AG09319 (cell line): ENCODE results near the gene MAPK6.
"Not testable (repeated sequence)": the region's sequence is repeated elsewhere in the genome, so short reads cannot be mapped to it uniquely, and the experiment has no call there.

ENCODE experiments used
- DNase-seq: peaks from one replicate; pipeline ENCODE4 v3.0.0-alpha.2; 2010; ENCODE audit warnings: low read depth; ENCODE audit errors: extremely low read depth
- CTCF ChIP-seq: IDR thresholded peaks from 2 replicates; pipeline ENCODE4 v1.5.1; 2011; ENCODE audit warnings: low read depth, mild to moderate bottlenecking, inconsistent platforms, low read length, moderate library complexity

Gene MAPK6

GRCh38 chr15:52052066-52052935 lies 33.3 kb downstream of the MAPK6 start:
- no peak for DNase-seq
- no peak for TF ChIP-seq CTCF

- TF ChIP-seq CTCF, result no peak
- no peak for DNase-seq
These were observed 35.4 kb downstream of the MAPK6 start for GRCh38 chr15:52054381-52054780.

GRCh38 chr15:52054858-52055257 lies 35.8 kb downstream of the MAPK6 start:
- not testable (repeated sequence) for DNase-seq

- TF ChIP-seq CTCF, result no peak
- no peak for DNase-seq
These were observed 37.0 kb downstream of the MAPK6 start for GRCh38 chr15:52056001-52056400.

GRCh38 chr15:52056496-52056895 lies 37.5 kb downstream of the MAPK6 start:
- no peak for TF ChIP-seq CTCF
- no peak for DNase-seq

- no peak for TF ChIP-seq CTCF
- no peak for DNase-seq
These were observed 39.0 kb downstream of the MAPK6 start for GRCh38 chr15:52057996-52058395.

- TF ChIP-seq CTCF, result no peak
- DNase-seq, result no peak
These were observed 41.5 kb downstream of the MAPK6 start for GRCh38 chr15:52060501-52060900.

- TF ChIP-seq CTCF, result no peak
- no peak for DNase-seq
These were observed 48.0 kb downstream of the MAPK6 start for GRCh38 chr15:52066842-52067544.
